ENCODE results near the gene BTBD18.
"Not testable (repeated sequence)": the region's sequence is repeated elsewhere in the genome, so short reads cannot be mapped to it uniquely, and the experiment has no call there.

Gene BTBD18

DNA sequence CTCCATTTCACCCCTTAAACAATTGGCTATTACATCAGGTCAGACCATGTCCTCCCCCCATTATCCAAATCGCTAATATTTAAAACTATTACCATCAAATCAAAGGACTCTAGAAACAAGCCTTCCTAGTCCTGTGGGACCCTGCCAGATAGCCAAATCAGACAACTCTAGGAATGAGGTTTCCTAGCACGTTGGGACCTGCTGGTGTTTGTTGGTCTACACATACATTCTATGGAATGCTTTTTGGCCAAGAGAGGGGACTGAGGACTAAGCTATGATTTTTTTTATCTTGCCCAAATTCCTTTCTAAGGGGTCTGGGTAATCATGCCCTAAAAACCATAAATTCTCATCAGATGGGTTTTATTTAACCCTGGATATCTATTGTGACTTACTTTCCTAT lies 24.4 kb downstream of the BTBD18 start:
- DNase-seq = no peak

DNA sequence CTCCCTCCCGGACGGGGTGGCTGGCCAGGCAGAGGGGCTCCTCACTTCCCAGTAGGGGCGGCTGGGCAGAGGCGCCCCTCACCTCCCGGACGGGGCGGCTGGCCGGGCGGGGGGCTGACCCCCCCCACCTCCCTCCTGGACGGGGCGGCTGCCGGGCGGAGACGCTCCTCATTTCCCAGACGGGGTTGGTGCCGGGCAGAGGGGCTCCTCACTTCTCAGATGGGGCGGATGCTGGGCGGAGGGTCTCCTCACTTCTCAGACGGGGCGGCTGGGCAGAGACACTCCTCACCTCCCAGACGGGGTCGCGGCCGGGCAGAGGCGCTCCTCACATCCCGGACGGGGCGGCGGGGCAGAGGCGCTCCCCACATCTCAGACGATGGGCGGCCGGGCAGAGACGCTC lies 34.9 kb downstream of the BTBD18 start:
- DNase-seq = not testable (repeated sequence)

DNA sequence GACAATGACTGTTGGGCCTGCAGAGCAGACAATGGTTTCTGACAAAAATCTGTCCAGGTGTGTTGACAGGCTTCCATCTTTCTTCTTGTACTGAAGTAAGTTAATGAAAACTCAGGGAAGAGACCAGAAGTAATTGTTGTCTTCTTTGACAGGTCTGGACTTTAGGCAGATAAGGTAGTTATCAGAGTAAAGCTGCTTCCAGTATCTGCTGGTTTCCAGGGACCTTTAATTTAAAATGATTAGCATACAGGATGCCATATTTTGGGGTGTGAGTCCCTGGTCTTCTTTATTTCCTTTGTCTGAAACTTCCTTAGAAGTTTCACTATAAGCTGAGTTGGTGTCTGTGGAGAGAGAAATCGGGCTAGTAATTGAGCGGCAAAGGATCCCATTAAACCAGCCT lies 37.8 kb downstream of the BTBD18 start:
- DNase-seq = no peak

DNA sequence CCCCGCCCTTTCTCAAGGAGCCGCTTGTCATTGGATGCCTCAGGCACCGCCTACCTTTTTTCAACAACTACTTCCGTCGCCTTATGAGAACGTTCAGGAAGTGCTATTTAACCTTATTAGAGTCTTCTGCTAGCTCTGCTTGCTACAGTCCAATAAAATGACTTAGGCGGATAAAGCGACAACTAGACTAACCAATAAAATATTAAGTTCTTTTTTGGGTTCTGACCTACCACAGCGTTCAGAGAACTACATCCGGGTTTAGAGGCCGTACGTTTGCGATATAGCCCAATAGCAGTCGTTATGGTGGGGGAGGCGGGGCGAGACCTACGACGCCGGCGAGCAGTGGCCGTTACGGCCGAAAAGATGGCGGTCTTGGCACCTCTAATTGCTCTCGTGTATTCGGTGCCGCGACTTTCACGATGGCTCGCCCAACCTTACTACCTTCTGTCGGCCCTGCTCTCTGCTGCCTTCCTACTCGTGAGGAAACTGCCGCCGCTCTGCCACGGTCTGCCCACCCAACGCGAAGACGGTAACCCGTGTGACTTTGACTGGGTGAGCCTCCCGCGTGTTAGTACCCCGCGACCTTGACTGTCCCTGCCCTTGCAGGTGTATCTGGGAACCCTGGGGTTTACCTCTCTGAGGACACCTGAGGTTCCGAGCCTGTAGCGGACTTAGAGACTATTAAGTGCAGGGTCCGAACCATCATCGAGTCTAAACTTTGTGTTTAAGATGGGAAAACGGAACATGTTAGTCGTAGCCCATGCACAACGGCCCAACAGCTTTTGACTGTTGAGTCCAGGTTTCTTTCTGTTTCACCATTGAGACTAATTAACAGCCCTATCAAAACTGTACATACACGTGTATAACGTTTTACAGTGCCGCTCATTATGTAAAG lies 39.1 kb downstream of the BTBD18 start, which contains the start of gene TMX2:
TSS of gene TMX2 (plus strand) at position 338 of the 895 bp plus-strand sequence. CDS start at position 364, 26 bp downstream.
- DNase-seq = peak; percentile 100

DNA sequence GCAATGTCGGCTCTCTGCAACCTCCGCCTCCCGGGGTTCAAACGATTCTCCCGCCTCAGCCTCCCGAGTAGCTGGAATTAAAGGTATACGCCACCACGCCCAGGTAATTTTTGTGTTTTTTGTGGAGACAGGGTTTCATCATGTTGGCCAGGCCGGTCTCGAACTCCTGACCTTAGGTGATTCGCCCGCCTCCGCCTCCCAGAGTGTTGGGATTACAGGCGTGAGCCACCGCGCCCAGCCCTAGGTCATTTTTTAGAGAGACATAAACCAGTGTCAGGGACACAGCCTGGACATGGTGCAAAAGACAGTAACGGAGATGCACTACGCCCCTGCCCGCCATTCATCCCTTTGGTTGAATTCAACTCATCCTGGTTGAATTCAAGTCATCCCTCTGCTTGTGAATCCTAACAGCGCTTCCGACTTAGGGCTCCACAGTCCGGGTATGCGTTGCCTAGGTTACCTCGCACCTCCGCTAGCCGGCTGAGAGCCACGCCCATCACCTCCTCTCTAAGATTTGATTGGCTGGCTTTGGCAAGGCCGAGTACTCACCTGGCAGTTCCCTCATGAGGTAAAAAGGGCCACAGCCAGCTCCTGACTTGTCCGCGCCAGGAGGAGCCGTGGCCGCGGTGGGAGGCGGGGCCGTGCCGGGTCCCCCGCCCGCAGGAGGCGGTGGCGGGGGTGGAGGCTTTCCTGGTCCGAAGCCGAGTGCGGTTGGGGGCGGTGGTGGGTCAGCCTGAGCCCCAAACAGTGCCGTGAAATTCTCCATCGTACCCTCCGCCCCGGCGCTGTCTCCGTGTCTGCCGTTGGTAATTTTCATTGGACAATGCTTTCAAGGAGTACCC lies 40.0 kb downstream of the BTBD18 start, which contains the start of gene MED19:
TSS of gene MED19 (minus strand) at position 802 of the 842 bp plus-strand sequence. CDS start at position 766, 36 bp downstream.
- DNase-seq = peak; percentile 89

DNA sequence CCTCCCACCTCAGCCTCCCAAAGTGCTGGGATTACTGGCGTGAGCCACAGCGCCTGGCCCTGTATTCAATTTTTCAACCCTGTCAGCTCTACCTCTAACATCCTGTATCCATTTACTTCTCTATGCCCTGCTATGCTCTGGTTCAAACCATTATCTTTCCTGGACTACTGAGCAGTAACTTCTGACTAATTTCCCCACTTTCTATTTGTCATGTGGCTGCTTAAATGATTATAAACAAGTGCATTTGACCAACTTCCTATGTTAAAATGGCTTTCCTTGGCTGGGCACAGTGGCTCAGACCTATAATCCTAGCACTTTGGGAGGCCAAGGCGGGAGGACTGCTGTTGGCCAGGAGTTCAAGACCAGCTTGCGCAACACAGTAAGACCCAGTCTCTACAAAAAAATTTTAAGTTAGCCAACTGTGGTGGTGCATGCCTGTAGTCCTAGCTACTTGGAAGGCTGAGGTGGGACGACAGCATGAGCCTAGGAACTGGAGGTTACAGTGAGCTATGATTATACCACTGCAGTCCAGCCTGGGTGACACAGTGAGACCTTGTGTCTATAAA lies 41.7 kb downstream of the BTBD18 start:
- DNase-seq = no peak

DNA sequence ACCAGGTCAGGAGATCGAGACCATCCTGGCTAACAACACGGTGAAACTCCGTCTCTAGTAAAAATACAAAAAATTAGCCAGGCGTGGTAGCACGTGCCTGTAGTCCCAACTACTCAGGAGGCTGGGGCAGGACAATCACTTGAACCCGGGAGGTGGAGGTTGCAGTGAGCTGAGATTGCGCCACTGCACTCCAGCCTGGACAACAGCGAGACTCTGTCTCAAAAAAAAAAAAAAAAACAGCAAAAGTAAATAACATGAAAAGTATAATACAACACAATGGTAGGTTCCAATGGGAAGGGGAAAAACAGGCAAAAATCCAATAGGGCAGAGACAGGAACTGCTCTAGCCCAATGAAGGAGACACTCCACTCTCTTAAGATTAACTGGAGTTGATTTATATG lies 46.2 kb downstream of the BTBD18 start:
- DNase-seq = not testable (repeated sequence)

DNA sequence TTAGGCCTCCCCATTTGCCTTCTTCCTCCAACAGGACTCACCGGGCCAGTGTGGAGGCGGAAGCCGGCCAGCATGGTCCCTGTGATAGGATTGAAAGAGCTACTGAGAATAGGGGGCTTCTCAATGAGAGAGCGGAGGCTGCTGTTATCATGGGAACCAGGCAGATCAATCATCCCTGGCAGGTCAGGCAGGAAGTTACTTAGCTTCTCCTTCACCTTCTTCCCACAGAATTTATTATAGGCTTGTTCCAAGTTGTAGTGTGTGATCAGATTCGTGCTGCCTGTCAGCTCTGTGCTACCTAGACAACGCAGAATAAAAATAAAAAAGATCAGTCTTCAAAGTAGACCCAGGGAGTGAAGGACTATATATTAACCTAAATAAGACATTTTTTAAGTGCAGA lies 46.7 kb downstream of the BTBD18 start:
- DNase-seq = no peak

DNA sequence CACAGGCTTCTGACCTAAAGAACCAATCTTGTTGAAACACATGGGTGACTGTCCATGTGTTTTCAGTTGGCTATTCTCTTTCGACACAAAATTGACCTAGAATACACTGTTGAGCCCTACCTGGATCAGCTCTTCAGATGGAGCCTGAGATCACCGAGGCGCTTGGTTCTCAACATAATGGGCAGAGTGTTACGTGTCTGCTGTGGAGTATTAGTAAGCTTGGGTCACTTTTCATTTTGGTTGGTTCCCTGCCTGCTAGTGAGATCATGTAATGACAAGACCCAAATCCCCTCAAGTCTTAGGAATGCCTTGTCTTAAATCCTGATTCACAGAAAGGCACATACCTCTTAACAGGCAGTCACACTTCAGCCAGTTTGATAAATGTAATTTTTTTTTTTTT lies 48.3 kb downstream of the BTBD18 start:
- DNase-seq = no peak

DNA sequence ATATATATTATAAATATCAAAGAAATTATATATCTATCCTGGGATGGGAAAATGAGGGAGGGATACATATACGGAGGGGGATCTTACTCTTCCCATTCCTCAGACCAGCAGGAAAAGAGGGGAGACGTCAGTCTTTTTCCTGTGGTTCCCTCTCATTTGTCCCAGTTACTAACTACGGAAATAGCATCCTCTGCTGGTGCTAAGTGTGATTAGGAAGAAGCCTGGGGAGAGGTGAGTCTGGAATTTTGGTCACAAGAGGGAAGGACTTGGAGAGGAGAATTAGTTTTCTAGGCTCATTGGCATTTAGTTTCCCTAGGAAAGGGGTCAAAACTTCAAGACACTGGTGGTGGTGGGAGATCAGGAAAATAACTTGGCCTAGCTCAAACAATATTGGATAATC lies 51.2 kb downstream of the BTBD18 start:
- DNase-seq = no peak

DNA sequence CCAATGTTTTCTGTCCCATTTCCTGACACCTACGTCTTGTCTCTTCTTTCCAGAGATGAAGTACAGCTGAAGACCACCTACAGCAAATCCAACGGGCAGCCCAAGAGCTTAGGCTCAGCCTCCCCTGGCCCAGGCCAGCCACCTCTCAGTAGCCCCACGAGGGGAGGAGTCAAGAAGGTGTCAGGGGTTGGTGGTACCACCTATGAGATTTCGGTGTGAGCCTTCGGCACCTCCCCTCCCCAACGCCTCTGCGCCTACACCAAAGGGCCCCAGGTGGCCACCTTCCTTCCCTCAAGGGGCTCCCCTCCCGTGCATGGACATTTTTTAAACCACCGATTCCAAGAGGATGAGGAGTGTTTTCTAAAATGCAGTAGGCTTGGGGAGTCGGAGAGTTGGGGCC lies 51.8 kb downstream of the BTBD18 start:
- no peak for DNase-seq

DNA sequence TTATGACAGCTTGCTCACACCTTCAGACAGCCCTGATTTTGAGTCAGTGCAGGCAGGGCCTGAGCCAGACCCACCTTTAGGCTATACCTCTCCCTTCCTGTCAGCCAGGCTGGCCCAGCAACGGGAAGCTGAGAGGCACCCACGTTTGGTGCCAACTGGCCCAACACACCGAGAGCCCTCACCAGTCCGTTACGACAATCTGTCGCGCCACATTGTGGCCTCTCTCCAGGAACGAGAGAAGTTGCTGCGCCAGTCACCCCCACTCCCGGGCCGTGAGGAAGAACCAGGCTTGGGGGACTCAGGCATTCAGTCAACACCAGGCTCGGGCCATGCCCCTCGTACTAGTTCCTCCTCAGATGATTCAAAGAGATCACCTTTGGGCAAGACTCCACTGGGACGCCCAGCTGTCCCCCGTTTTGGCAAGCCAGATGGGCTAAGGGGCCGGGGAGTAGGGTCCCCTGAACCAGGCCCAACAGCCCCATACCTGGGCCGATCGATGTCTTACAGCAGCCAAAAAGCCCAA lies 52.7 kb downstream of the BTBD18 start:
- DNase-seq = no peak

Measured in NCI-H1092 treated with DMSO at 0.1 percent for 48 hours (cell line).